Neural cell (in vitro differentiated cells): ENCODE results near the gene MAP2. TPM values are rescaled to one million over a fixed set of nuclear protein-coding genes. Genes with fewer than 3 reads are reported as not detected.

ENCODE experiments used
- H2AFZ ChIP-seq: fragments of 200-600, 300-800 bp; sonication (generic), shearing (Covaris generic); 2 replicates; pipeline ENCODE4 v1.6.0; 2014; ENCODE audit warnings: low read depth, mild to moderate bottlenecking, antibody characterized with exemption, low read length, moderate library complexity
- H3F3A ChIP-seq: fragments of 200-600 bp; shearing (Covaris generic); 2 replicates; pipeline ENCODE4 v1.6.1; 2016; ENCODE audit warnings: mild to moderate bottlenecking, moderate library complexity, mixed read lengths, antibody characterized with exemption, low read length; ENCODE audit not compliant: insufficient read depth, poor library complexity, severe bottlenecking
- H3K27ac ChIP-seq: fragments of 200-600, 300-800 bp; sonication (generic), shearing (Covaris generic); 2 replicates; pipeline ENCODE4 v1.5.1; 2014; ENCODE audit warnings: mild to moderate bottlenecking, low read length, moderate library complexity
- H3K27me3 ChIP-seq: fragments of 300-800, 200-600 bp; sonication (generic), shearing (Covaris generic); 2 replicates; pipeline ENCODE4 v1.6.0; 2014; ENCODE audit warnings: mild to moderate bottlenecking, low read depth, low read length, moderate library complexity; ENCODE audit not compliant: insufficient read depth
- H3K36me3 ChIP-seq: fragments of 300-800, 200-600 bp; sonication (generic), shearing (Covaris generic); 2 replicates; pipeline ENCODE4 v1.5.1; 2014; ENCODE audit warnings: mild to moderate bottlenecking, antibody characterized with exemption, low read length, moderate library complexity; ENCODE audit not compliant: insufficient read depth
- H3K4me2 ChIP-seq: fragments of 300-800, 200-600 bp; sonication (generic), shearing (Covaris generic); 2 replicates; pipeline ENCODE4 v1.6.0; 2014; ENCODE audit warnings: mild to moderate bottlenecking, low read length
- H3K4me3 ChIP-seq: fragments of 300-800, 200-600 bp; sonication (generic), shearing (Covaris generic); 2 replicates; pipeline ENCODE4 v1.5.1; 2014; ENCODE audit warnings: mild to moderate bottlenecking, low read length, moderate library complexity
- H3K79me2 ChIP-seq: fragments of 200-600 bp; shearing (Covaris generic); replicated peaks from 2 replicates; pipeline ENCODE4 v1.6.0; 2014; ENCODE audit warnings: mild to moderate bottlenecking, low read length, moderate library complexity; ENCODE audit not compliant: insufficient read depth
- H3K9ac ChIP-seq: fragments of 300-800, 200-600 bp; sonication (generic), shearing (Covaris generic); 2 replicates; pipeline ENCODE4 v1.6.1; 2016; ENCODE audit warnings: mild to moderate bottlenecking, low read length, mixed read lengths
- H3K9me2 ChIP-seq: fragments of 200-600 bp; shearing (Covaris generic); 2 replicates; pipeline ENCODE4 v1.6.1; 2016; ENCODE audit warnings: mild to moderate bottlenecking, low read length, mixed read lengths; ENCODE audit not compliant: insufficient read depth
- H3K9me3 ChIP-seq: fragments of 200-600, 300-800 bp; sonication (generic), shearing (Covaris generic); 2 replicates; pipeline ENCODE4 v1.6.1; 2016; ENCODE audit warnings: mild to moderate bottlenecking, mixed run types, low read length, moderate library complexity, mixed read lengths
- H4K20me1 ChIP-seq: fragments of 200-600 bp; shearing (Covaris generic); 2 replicates; pipeline ENCODE4 v1.6.1; 2016; ENCODE audit warnings: mild to moderate bottlenecking, mixed run types; ENCODE audit not compliant: insufficient read depth
- CTCF ChIP-seq: fragments of 450-650 bp; IDR thresholded peaks from 2 replicates; pipeline ENCODE4 v1.5.1; 2014; ENCODE audit warnings: antibody characterized with exemption, mild to moderate bottlenecking, moderate library complexity; ENCODE audit not compliant: poor library complexity, severe bottlenecking
- EP300 ChIP-seq: fragments of 450-650 bp; conservative IDR thresholded peaks from 2 replicates; pipeline ENCODE4 v1.6.1; 2014; ENCODE audit warnings: antibody characterized with exemption, mild to moderate bottlenecking, moderate library complexity; ENCODE audit not compliant: poor library complexity, severe bottlenecking
- EZH2 ChIP-seq: fragments of 200-600, 300-800 bp; shearing (Covaris generic), sonication (generic); IDR thresholded peaks from 2 replicates; pipeline ENCODE4 v1.6.1; 2014; ENCODE audit warnings: antibody characterized with exemption, low read length, borderline replicate concordance, mild to moderate bottlenecking; ENCODE audit not compliant: insufficient read depth, poor library complexity, severe bottlenecking
- MXI1 ChIP-seq: fragments of 450-650 bp; conservative IDR thresholded peaks from 2 replicates; pipeline ENCODE4 v1.6.1; 2014; ENCODE audit warnings: antibody characterized with exemption, mild to moderate bottlenecking; ENCODE audit not compliant: poor library complexity, severe bottlenecking
- POLR2AphosphoS5 ChIP-seq: IDR thresholded peaks from 2 replicates; pipeline ENCODE4 v1.6.1; 2012
- RAD21 ChIP-seq: fragments of 450-650 bp; conservative IDR thresholded peaks from 2 replicates; pipeline ENCODE4 v1.6.1; 2014; ENCODE audit warnings: antibody characterized with exemption, mild to moderate bottlenecking, moderate library complexity
- REST ChIP-seq: IDR thresholded peaks from 2 replicates; pipeline ENCODE4 v1.6.1; 2012; ENCODE audit warnings: borderline replicate concordance
- SMC3 ChIP-seq: fragments of 450-650 bp; conservative IDR thresholded peaks from 2 replicates; pipeline ENCODE4 v1.6.1; 2014; ENCODE audit warnings: antibody characterized with exemption, mild to moderate bottlenecking, moderate library complexity; ENCODE audit not compliant: poor library complexity
- TAF1 ChIP-seq: IDR thresholded peaks from 2 replicates; pipeline ENCODE4 v1.6.1; 2012; ENCODE audit warnings: low read depth
- polyA plus RNA-seq: library from polyadenylated mRNA; depleted of rRNA; stranded (reverse); fragments of >200 nt; gene quantifications from 2 replicates; pipeline ENCODE4 v1.2.3, GENCODE V29; 2014

The MAP2 gene
- polyA plus RNA-seq, 1 donor from 2014 or later = 450 TPM

- Histone ChIP-seq H3K9me2 (no peaks in the 10 kb centered on the region), H3K36me3 (peaks cover 17% of the 10 kb centered on the region), H3K79me2 (peaks cover 82% of the 10 kb centered on the region), H3K4me3 (no peak overlapping the region), H3K9ac (no peak overlapping the region), H3K4me2 (no peak overlapping the region), H3K27ac (no peak overlapping the region), H3K27me3 (no peaks in the 10 kb centered on the region), H3F3A (peaks cover 3% of the 10 kb centered on the region), H2AFZ (no peak overlapping the region), H4K20me1 (peaks cover 26% of the 10 kb centered on the region), H3K9me3 (no peaks in the 10 kb centered on the region)
- TF ChIP-seq EZH2 = no peak
- TF ChIP-seq TAF1 = no peak
- no peak for TF ChIP-seq CTCF
- no peak for TF ChIP-seq SMC3
- no peak for TF ChIP-seq REST
- no peak for TF ChIP-seq MXI1
- TF ChIP-seq POLR2AphosphoS5 = no peak
- no peak for TF ChIP-seq EP300
- no peak for TF ChIP-seq RAD21
Measured at GRCh38 chr2:209624192-209624938, 200.5 kb downstream of the MAP2 start.

- TF ChIP-seq TAF1 = no peak
- TF ChIP-seq REST = no peak
- no peak for TF ChIP-seq EZH2
- no peak overlapping the region for H2AFZ ChIP-seq
- H3K4me2 ChIP-seq = no peak overlapping the region
Measured at GRCh38 chr2:209629597-209629996, 205.8 kb downstream of the MAP2 start.

More at GRCh38 chr2:209629597-209629996, 205.8 kb downstream of the MAP2 start:
- Histone ChIP-seq H3K27me3 (no peaks in the 10 kb centered on the region), H3K79me2 (peaks cover 74% of the 10 kb centered on the region), H3K9me3 (no peaks in the 10 kb centered on the region), H3F3A (no peaks in the 10 kb centered on the region), H3K9me2 (no peaks in the 10 kb centered on the region), H4K20me1 (peaks cover 19% of the 10 kb centered on the region), H3K4me3 (no peak overlapping the region), H3K36me3 (peaks cover 23% of the 10 kb centered on the region), H3K9ac (no peak overlapping the region), H3K27ac (no peak overlapping the region)
